ENCODE measurements around the gene ALG12. TPM values are rescaled to one million over a fixed set of nuclear protein-coding genes. Genes with fewer than 3 reads are reported as not detected.
A peak's percentile ranks its signal among the peaks of the same experiment; 100 is the strongest.

Gene ALG12
- total and polyA plus RNA-seq, 2 of the 13 experiments (the other 11 are each of a cell fraction or from before 2014, with no cell fraction given) = 7.8 to 15.8 TPM

- TF ChIP-seq TEF (CRISPR knock-in tag; IDR thresholded peaks at IDR 0.05) (no peak), ZNF451 (CRISPR knock-in tag; IDR thresholded peaks at IDR 0.05) (no peak), KAT2B (IDR thresholded peaks at IDR 0.05; ENCODE audit: borderline replicate concordance, low read depth, low read length) (no peak), NONO (IDR thresholded peaks at IDR 0.05) (no peak), NONO (CRISPR knock-in tag; conservative IDR thresholded peaks at IDR 0.05) (no peak), SMC3 (IDR thresholded peaks at IDR 0.05; ENCODE audit: low read length) (no peak), ZNF503 (CRISPR knock-in tag; IDR thresholded peaks at IDR 0.05) (no peak), ZNF567 (CRISPR knock-in tag; IDR thresholded peaks at IDR 0.05; ENCODE audit: borderline replicate concordance) (no peak), ZNF501 (CRISPR knock-in tag; IDR thresholded peaks at IDR 0.05) (no peak), FOXC1 (CRISPR knock-in tag; IDR thresholded peaks at IDR 0.05; ENCODE audit: borderline replicate concordance) (no peak), SIN3A (IDR thresholded peaks at IDR 0.05; ENCODE audit: borderline replicate concordance, low read depth, low read length) (0 out of 2 replicates have a peak, but pooled peaks have one; percentile 62), ZNF619 (CRISPR knock-in tag; IDR thresholded peaks at IDR 0.05) (no peak), ZSCAN9 (CRISPR knock-in tag; IDR thresholded peaks at IDR 0.05; ENCODE audit: borderline replicate concordance) (no peak), ZNF510 (CRISPR knock-in tag; IDR thresholded peaks at IDR 0.05; ENCODE audit: low read depth) (no peak), PLRG1 (conservative IDR thresholded peaks at IDR 0.05) (no peak), NFAT5 (CRISPR knock-in tag; IDR thresholded peaks at IDR 0.05) (peak; percentile 45; the same call in 1 of the 2 replicates)
- TF ChIP-seq, protein P1, sequence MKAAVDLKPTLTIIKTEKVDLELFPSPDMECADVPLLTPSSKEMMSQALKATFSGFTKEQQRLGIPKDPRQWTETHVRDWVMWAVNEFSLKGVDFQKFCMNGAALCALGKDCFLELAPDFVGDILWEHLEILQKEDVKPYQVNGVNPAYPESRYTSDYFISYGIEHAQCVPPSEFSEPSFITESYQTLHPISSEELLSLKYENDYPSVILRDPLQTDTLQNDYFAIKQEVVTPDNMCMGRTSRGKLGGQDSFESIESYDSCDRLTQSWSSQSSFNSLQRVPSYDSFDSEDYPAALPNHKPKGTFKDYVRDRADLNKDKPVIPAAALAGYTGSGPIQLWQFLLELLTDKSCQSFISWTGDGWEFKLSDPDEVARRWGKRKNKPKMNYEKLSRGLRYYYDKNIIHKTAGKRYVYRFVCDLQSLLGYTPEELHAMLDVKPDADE (CRISPR knock-in tag; IDR thresholded peaks at IDR 0.05) = no peak
- TF ChIP-seq, protein P2, sequence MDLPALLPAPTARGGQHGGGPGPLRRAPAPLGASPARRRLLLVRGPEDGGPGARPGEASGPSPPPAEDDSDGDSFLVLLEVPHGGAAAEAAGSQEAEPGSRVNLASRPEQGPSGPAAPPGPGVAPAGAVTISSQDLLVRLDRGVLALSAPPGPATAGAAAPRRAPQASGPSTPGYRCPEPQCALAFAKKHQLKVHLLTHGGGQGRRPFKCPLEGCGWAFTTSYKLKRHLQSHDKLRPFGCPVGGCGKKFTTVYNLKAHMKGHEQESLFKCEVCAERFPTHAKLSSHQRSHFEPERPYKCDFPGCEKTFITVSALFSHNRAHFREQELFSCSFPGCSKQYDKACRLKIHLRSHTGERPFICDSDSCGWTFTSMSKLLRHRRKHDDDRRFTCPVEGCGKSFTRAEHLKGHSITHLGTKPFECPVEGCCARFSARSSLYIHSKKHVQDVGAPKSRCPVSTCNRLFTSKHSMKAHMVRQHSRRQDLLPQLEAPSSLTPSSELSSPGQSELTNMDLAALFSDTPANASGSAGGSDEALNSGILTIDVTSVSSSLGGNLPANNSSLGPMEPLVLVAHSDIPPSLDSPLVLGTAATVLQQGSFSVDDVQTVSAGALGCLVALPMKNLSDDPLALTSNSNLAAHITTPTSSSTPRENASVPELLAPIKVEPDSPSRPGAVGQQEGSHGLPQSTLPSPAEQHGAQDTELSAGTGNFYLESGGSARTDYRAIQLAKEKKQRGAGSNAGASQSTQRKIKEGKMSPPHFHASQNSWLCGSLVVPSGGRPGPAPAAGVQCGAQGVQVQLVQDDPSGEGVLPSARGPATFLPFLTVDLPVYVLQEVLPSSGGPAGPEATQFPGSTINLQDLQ (CRISPR knock-in tag; IDR thresholded peaks at IDR 0.05) = no peak
Measured at GRCh38 chr22:49962012-49962750, 43.9 kb upstream of the ALG12 start (continued).
